A673 (cell line): ENCODE data around the gene SNRNP70. TPM values are rescaled to one million over a fixed set of nuclear protein-coding genes. Genes with fewer than 3 reads are reported as not detected.
"Not testable (repeated sequence)": the region's sequence is repeated elsewhere in the genome, so short reads cannot be mapped to it uniquely, and the experiment has no call there.

Source experiments
- BruUV-seq: library from RNA; stranded (reverse); fragments of 400-500 nt; replicated peaks from 2 replicates; lab custom pipeline; 2021; lab: Mats Ljungman, UMichigan
- CTCF ChIA-PET: fragments of 300-600 bp; sonication (Branson Sonifier 250); formaldehyde crosslinking; loops from one replicate; lab custom pipeline; 2022; ENCODE audit warnings: antibody characterized with exemption; lab: Charles Lee
- POLR2A ChIA-PET: fragments of 300-600 bp; sonication (Branson Sonifier 250); formaldehyde crosslinking; loops from one replicate; lab custom pipeline; 2022; ENCODE audit warnings: antibody characterized with exemption; ENCODE audit not compliant: low non-redundant PET; lab: Charles Lee
- DNase-seq: peaks from one replicate; pipeline ENCODE4 v3.0.0-alpha.2; 2015; ENCODE audit warnings: low spot score
- H3K27ac ChIP-seq: fragments of 200-600 bp; sonication (generic); 2 replicates; pipeline ENCODE4 v1.5.1; 2016; ENCODE audit warnings: mixed run types, low read depth, mild to moderate bottlenecking, mixed read lengths, antibody characterized with exemption, low read length; ENCODE audit not compliant: poor library complexity, severe bottlenecking
- H3K27me3 ChIP-seq: fragments of 200-600 bp; sonication (generic); replicated peaks from 2 replicates; pipeline ENCODE4 v1.6.1; 2017; ENCODE audit warnings: mixed run types, low read depth, mild to moderate bottlenecking, mixed read lengths, antibody characterized with exemption, low read length; ENCODE audit not compliant: insufficient read depth, poor library complexity
- H3K36me3 ChIP-seq: fragments of 200-600 bp; sonication (generic); 2 replicates; pipeline ENCODE4 v1.6.1; 2016; ENCODE audit warnings: mixed run types, mild to moderate bottlenecking, mixed read lengths, antibody characterized with exemption, low read length; ENCODE audit not compliant: insufficient read depth, poor library complexity, severe bottlenecking
- H3K4me1 ChIP-seq: fragments of 200-600 bp; sonication (generic); 2 replicates; pipeline ENCODE4 v1.6.1; 2017; ENCODE audit warnings: mixed run types, mild to moderate bottlenecking, mixed read lengths, antibody characterized with exemption, low read length; ENCODE audit not compliant: insufficient read depth, poor library complexity, severe bottlenecking
- H3K4me3 ChIP-seq: fragments of 200-600 bp; sonication (generic); 2 replicates; pipeline ENCODE4 v1.5.1; 2016; ENCODE audit warnings: low read depth, mixed run types, mild to moderate bottlenecking, mixed read lengths, low read length; ENCODE audit not compliant: poor library complexity, severe bottlenecking
- H3K9me3 ChIP-seq: fragments of 200-600 bp; sonication (generic); 2 replicates; pipeline ENCODE4 v1.6.1; 2016; ENCODE audit warnings: mixed run types, low read depth, mild to moderate bottlenecking, mixed read lengths, antibody characterized with exemption, low read length; ENCODE audit not compliant: poor library complexity, severe bottlenecking
- EZH2 ChIP-seq: fragments of 200-600 bp; sonication (generic); IDR thresholded peaks from 2 replicates; pipeline ENCODE4 v1.6.1; 2017; ENCODE audit warnings: borderline replicate concordance, low read depth, mild to moderate bottlenecking, mixed read lengths, antibody characterized with exemption, low read length; ENCODE audit not compliant: poor library complexity, severe bottlenecking
- intact Hi-C: fragments of 100-400 bp; cut with micrococcal nuclease; formaldehyde crosslinking; loops from one replicate; pipeline ENCODE4 v1.10.0; 2022; ENCODE audit not compliant: unreplicated experiment
- total RNA-seq: library from RNA; stranded (reverse); gene quantifications from 2 replicates; pipeline ENCODE4 v1.2.3, GENCODE V29; 2021
- TF ChIP-seq, protein P1 (sequence below): fragments of 300-800, 200-600 bp; sonication (generic); conservative IDR thresholded peaks from 2 replicates; pipeline ENCODE4 v1.5.1; 2017; ENCODE audit warnings: low read depth, mild to moderate bottlenecking, antibody characterized with exemption, low read length, moderate library complexity, mixed read lengths

Gene SNRNP70
- total RNA-seq, 1 experiment from 2014 or later, result 295 TPM

DNA sequence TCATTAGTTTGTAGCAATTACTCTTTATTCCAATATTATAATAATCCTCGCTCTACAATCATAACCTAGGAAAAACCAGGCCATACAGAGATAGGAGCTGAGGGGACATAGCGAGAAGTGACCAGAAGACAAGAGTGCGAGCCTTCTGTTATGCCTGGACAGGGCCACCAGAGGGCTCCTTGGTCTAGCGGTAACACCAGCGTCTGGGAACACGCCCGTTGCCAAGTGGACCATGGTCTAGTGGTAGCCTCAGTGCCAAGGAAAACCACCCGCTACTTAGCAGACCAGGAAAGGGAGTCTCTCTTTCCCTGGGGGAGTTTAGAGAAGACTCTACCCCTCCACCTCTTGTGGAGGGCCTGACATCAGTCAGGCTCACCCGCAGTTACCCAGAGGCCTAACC, 10.4 kb upstream of the SNRNP70 start:
- H3K9me3 ChIP-seq, H3K36me3 ChIP-seq, BruUV-seq, H3K27ac ChIP-seq, H3K4me3 ChIP-seq, intact Hi-C loops, POLR2A ChIA-PET, H3K4me1 ChIP-seq: not testable (repeated sequence)
- peaks cover 24% of the 10 kb centered on the region for H3K27me3 ChIP-seq
- DNase-seq, result peak; percentile 49
- TF ChIP-seq, protein P1, sequence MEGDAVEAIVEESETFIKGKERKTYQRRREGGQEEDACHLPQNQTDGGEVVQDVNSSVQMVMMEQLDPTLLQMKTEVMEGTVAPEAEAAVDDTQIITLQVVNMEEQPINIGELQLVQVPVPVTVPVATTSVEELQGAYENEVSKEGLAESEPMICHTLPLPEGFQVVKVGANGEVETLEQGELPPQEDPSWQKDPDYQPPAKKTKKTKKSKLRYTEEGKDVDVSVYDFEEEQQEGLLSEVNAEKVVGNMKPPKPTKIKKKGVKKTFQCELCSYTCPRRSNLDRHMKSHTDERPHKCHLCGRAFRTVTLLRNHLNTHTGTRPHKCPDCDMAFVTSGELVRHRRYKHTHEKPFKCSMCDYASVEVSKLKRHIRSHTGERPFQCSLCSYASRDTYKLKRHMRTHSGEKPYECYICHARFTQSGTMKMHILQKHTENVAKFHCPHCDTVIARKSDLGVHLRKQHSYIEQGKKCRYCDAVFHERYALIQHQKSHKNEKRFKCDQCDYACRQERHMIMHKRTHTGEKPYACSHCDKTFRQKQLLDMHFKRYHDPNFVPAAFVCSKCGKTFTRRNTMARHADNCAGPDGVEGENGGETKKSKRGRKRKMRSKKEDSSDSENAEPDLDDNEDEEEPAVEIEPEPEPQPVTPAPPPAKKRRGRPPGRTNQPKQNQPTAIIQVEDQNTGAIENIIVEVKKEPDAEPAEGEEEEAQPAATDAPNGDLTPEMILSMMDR, result peak; percentile 56
- CTCF ChIA-PET, result interaction anchor here (1.1 to 1.3 kb wide), 3 partner anchors 23 to 150 kb away, joined by 3 to 4 read pairs (median 4); no protein-coding TSS in a partner anchor

DNA sequence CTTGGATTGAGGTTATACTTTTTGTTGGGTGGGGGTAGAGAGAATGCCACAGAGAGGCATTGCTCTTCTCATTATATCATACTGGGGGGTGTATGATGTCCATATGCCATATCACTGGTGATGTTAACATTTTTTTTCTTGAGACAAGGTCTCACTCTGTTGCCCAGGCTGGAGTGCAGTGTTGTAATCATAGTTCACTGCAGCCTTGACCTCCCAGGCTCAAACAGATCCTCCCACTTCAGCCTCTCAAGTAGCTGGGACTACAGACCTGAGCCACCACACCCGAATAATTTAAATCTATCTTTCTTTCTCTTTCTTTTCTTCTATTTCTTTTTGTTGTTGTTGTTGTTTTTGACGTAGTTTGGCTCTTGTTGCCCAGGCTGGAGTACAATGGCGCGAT, 4.9 kb upstream of the SNRNP70 start:
- no peak overlapping the region for H3K4me3 ChIP-seq
- no peak overlapping the region for H3K27ac ChIP-seq
- no peaks in the 10 kb centered on the region for H3K36me3 ChIP-seq
- peaks cover 5% of the 10 kb centered on the region for H3K4me1 ChIP-seq
- no TSS peak for BruUV-seq
- H3K9me3 ChIP-seq, result no peaks in the 10 kb centered on the region
- intact Hi-C loops, result no loop called here
- CTCF ChIA-PET, result no interaction called here
- DNase-seq, result no peak
- POLR2A ChIA-PET, result no interaction called here
- no peaks in the 10 kb centered on the region for H3K27me3 ChIP-seq
- TF ChIP-seq EZH2, result no peak
- TF ChIP-seq, protein P1, result no peak

DNA sequence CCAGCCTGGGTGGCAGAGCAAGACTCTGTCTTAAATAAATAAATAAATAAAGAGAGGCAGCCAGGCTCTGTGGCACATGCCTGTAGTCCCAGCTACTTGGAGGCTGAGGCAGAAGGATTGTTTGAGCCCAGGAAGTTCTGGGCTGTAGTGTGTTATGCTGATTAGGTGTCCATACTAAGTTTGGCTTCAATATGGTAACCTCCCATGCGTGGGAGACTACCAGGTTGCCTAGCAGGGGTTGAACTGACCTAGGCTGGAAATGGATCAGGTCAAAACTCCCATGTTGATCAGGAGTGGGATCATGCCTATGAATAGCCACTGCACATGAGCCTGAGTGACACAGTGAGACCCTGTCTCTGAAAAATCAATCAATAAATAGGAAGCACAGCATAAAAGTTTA, 4.0 kb upstream of the SNRNP70 start:
- TF ChIP-seq, protein P1, result no peak
- no peak for TF ChIP-seq EZH2
- intact Hi-C loops, result no loop called here
- no peaks in the 10 kb centered on the region for H3K36me3 ChIP-seq
- no peaks in the 10 kb centered on the region for H3K9me3 ChIP-seq
- no peak for DNase-seq
- peaks cover 5% of the 10 kb centered on the region for H3K4me1 ChIP-seq
- H3K27ac ChIP-seq, result no peak overlapping the region
- ChIA-PET POLR2A (no interaction called here), CTCF (no interaction called here)
- no peak overlapping the region for H3K4me3 ChIP-seq
- no TSS peak for BruUV-seq
- H3K27me3 ChIP-seq, result no peaks in the 10 kb centered on the region
